Tibial nerve (tissue), 4 donors: ENCODE data around the gene MYH14. TPM values are rescaled to one million over a fixed set of nuclear protein-coding genes. Genes with fewer than 3 reads are reported as not detected.

Experiments used
- DNase-seq, 2 donors: peaks; one replicate each; pipeline ENCODE4 v3.0.0-alpha.2; 2019; ENCODE audit warnings: low spot score in 2 of 2
- H3K27ac ChIP-seq, 4 donors: fragments of 200-600 bp; sonication (generic) in 3 of 4; one replicate each; pipeline ENCODE4 v1.5.1; 2017 to 2019; ENCODE audit warnings: mild to moderate bottlenecking in 1 of 4
- H3K27me3 ChIP-seq, 2 donors: fragments of 200-600 bp; sonication (generic) in 1 of 2; one replicate each; pipeline versions ENCODE4 v1.5.1 to v1.6.0; 2017 to 2019
- H3K36me3 ChIP-seq, 3 donors: fragments of 200-600 bp; sonication (generic); one replicate each; pipeline ENCODE4 v1.5.1; 2018 to 2019
- H3K4me1 ChIP-seq, 4 donors: fragments of 200-600 bp; sonication (generic) in 3 of 4; one replicate each; pipeline ENCODE4 v1.5.1; 2017 to 2019
- H3K4me3 ChIP-seq, 4 donors: fragments of 200-600 bp; sonication (generic) in 3 of 4; one replicate each; pipeline ENCODE4 v1.5.1; 2017 to 2019; ENCODE audit warnings: mild to moderate bottlenecking in 1 of 4, moderate library complexity in 1 of 4
- H3K9me3 ChIP-seq, 4 donors: fragments of 200-600 bp; sonication (generic) in 3 of 4; one replicate each; pipeline ENCODE4 v1.5.1; 2017 to 2019
- CTCF ChIP-seq, 5 experiments: fragments of 200-600 bp in 3 of 5; fragments of 450-650 bp in 2 of 5; sonication (generic) in 3 of 5; IDR thresholded peaks; one replicate each; pipeline ENCODE4 v1.5.1; 2016 to 2019; ENCODE audit warnings: antibody characterized with exemption in 5 of 5, mild to moderate bottlenecking in 3 of 5, moderate library complexity in 2 of 5
- EP300 ChIP-seq, 2 donors: sonication (generic); formaldehyde crosslinking; IDR thresholded peaks; one replicate each; pipeline ENCODE4 v1.6.1; 2017; ENCODE audit warnings: antibody characterized with exemption in 2 of 2, mild to moderate bottlenecking in 1 of 2
- POLR2A ChIP-seq, 2 donors: fragments of 450-650 bp; IDR thresholded peaks; one replicate each; pipeline ENCODE4 v1.6.1; 2017; ENCODE audit warnings: antibody characterized with exemption in 2 of 2, mild to moderate bottlenecking in 2 of 2, moderate library complexity in 2 of 2
- WGBS, 2 donors: methylation state at CpG; one replicate each; pipeline ENCODE4 v1.1.5; 2018; 5-methylcytosine and 5-hydroxymethylcytosine counted together
- total RNA-seq, 4 donors: library from RNA; depleted of rRNA; stranded (reverse); fragments of >200 nt; gene quantifications; one replicate each; pipeline ENCODE4 v1.1.0, GENCODE V29; 2016

MYH14 gene
- total RNA-seq, 4 donors from 2014 or later: 12.9 to 30.3 (median 15.3) TPM

- DNase-seq: no peak
- 72 to 85% methylated on average over 13 to 15 of the region's 15 CpGs for WGBS, 2 donors
- Histone ChIP-seq H3K4me1 (no peaks in the 10 kb centered on the region), H3K36me3 (peaks cover 0 to 94% (median 0%) of the 10 kb centered on the region in 3 donors), H3K27ac (no peak overlapping the region), H3K27me3 (no peaks in the 10 kb centered on the region), H3K9me3 (no peaks in the 10 kb centered on the region), H3K4me3 (no peak overlapping the region)
- TF ChIP-seq EP300 (IDR thresholded peaks at IDR 0.05) (no peak), CTCF (IDR thresholded peaks at IDR 0.05) (no peak), POLR2A (IDR thresholded peaks at IDR 0.05) (no peak)
Observed at GRCh38 chr19:50276370-50277063, 73.1 kb downstream of the MYH14 start.

- TF ChIP-seq EP300 (IDR thresholded peaks at IDR 0.05): no peak
- no peak for TF ChIP-seq POLR2A (IDR thresholded peaks at IDR 0.05)
- Histone ChIP-seq H3K36me3 (peaks cover 0 to 94% (median 0%) of the 10 kb centered on the region in 3 donors), H3K27ac (no peak overlapping the region), H3K9me3 (no peaks in the 10 kb centered on the region), H3K27me3 (no peaks in the 10 kb centered on the region), H3K4me3 (no peak overlapping the region), H3K4me1 (no peaks in the 10 kb centered on the region)
- no peak for DNase-seq
- whole genome bisulfite sequencing, 2 donors: 89 to 91% methylated on average over 14 of the region's 14 CpGs
Observed at GRCh38 chr19:50277966-50278580, 74.7 kb downstream of the MYH14 start.

GRCh38 chr19:50280074-50280473 lies 76.7 kb downstream of the MYH14 start:
- Histone ChIP-seq H3K27ac (no peak overlapping the region), H3K36me3 (peaks cover 0 to 95% (median 0%) of the 10 kb centered on the region in 3 donors), H3K4me3 (no peak overlapping the region), H3K27me3 (no peaks in the 10 kb centered on the region), H3K9me3 (peaks cover 0 to 5% (median 0%) of the 10 kb centered on the region in 4 donors), H3K4me1 (no peaks in the 10 kb centered on the region)
- no peak for DNase-seq
- WGBS, 2 donors: 89 to 92% methylated on average over 12 to 14 of the region's 14 CpGs
- TF ChIP-seq POLR2A (IDR thresholded peaks at IDR 0.05): no peak
- TF ChIP-seq EP300 (IDR thresholded peaks at IDR 0.05): no peak
- TF ChIP-seq CTCF (IDR thresholded peaks at IDR 0.05): no peak

- 79 to 88% methylated on average over 3 of the region's 3 CpGs for WGBS, 2 donors
Observed at GRCh38 chr19:50280983-50281382, 77.6 kb downstream of the MYH14 start.

GRCh38 chr19:50281491-50281890 lies 78.1 kb downstream of the MYH14 start:
- Histone ChIP-seq H3K27ac (no peak overlapping the region), H3K4me1 (no peaks in the 10 kb centered on the region), H3K9me3 (peaks cover 0 to 18% (median 0%) of the 10 kb centered on the region in 4 donors), H3K36me3 (peaks cover 0 to 95% (median 0%) of the 10 kb centered on the region in 3 donors), H3K27me3 (no peaks in the 10 kb centered on the region), H3K4me3 (no peak overlapping the region)
- TF ChIP-seq CTCF (IDR thresholded peaks at IDR 0.05) (no peak), EP300 (IDR thresholded peaks at IDR 0.05) (no peak), POLR2A (IDR thresholded peaks at IDR 0.05) (no peak)
- 90 to 98% methylated on average over 20 to 22 of the region's 22 CpGs for WGBS, 2 donors
- DNase-seq: no peak

More at GRCh38 chr19:50280983-50281382, 77.6 kb downstream of the MYH14 start:
- Histone ChIP-seq H3K27me3 (no peaks in the 10 kb centered on the region), H3K4me1 (no peaks in the 10 kb centered on the region), H3K4me3 (no peak overlapping the region), H3K36me3 (peaks cover 0 to 95% (median 0%) of the 10 kb centered on the region in 3 donors), H3K27ac (no peak overlapping the region), H3K9me3 (peaks cover 0 to 13% (median 0%) of the 10 kb centered on the region in 4 donors)
- no peak for TF ChIP-seq CTCF (IDR thresholded peaks at IDR 0.05)
- TF ChIP-seq EP300 (IDR thresholded peaks at IDR 0.05): no peak
- no peak for TF ChIP-seq POLR2A (IDR thresholded peaks at IDR 0.05)
- no peak for DNase-seq
